ENCODE measurements around the gene EDC3. TPM values are rescaled to one million over a fixed set of nuclear protein-coding genes. Genes with fewer than 3 reads are reported as not detected.

EDC3 gene
- total RNA-seq, 1 donor, result 3.7 TPM

GRCh38 chr15:74648051-74648842, 47.6 kb downstream of the EDC3 start:
- no peaks in the 10 kb centered on the region for H3K27me3 ChIP-seq (ENCODE audit: insufficient read depth, low read length)
- peaks cover 1% of the 10 kb centered on the region for H3K4me1 ChIP-seq (ENCODE audit: insufficient read depth, low read length)
- H3K4me3 ChIP-seq (ENCODE audit: low read length), result no peak overlapping the region
- H3K9me3 ChIP-seq (ENCODE audit: low read depth, low read length), result no peaks in the 10 kb centered on the region

- no peak overlapping the region for H3K4me3 ChIP-seq (ENCODE audit: low read length)
These were observed 49.3 kb downstream of the EDC3 start for GRCh38 chr15:74646480-74646879.

GRCh38 chr15:74643665-74644204, 52.1 kb downstream of the EDC3 start:
- H3K9me3 ChIP-seq (ENCODE audit: low read depth, low read length), result no peaks in the 10 kb centered on the region
- no peaks in the 10 kb centered on the region for H3K27me3 ChIP-seq (ENCODE audit: insufficient read depth, low read length)
- no peak overlapping the region for H3K4me3 ChIP-seq (ENCODE audit: low read length)
- H3K4me1 ChIP-seq (ENCODE audit: insufficient read depth, low read length), result no peaks in the 10 kb centered on the region

More at GRCh38 chr15:74646480-74646879, 49.3 kb downstream of the EDC3 start:
- Histone ChIP-seq H3K9me3 (ENCODE audit: low read depth, low read length) (no peaks in the 10 kb centered on the region), H3K27me3 (ENCODE audit: insufficient read depth, low read length) (no peaks in the 10 kb centered on the region), H3K4me1 (ENCODE audit: insufficient read depth, low read length) (no peaks in the 10 kb centered on the region)

GRCh38 chr15:74642734-74643664, 52.8 kb downstream of the EDC3 start:
- Histone ChIP-seq H3K4me1 (ENCODE audit: insufficient read depth, low read length) (no peaks in the 10 kb centered on the region), H3K27me3 (ENCODE audit: insufficient read depth, low read length) (no peaks in the 10 kb centered on the region), H3K9me3 (ENCODE audit: low read depth, low read length) (no peaks in the 10 kb centered on the region), H3K4me3 (ENCODE audit: low read length) (no peak overlapping the region)

GRCh38 chr15:74642348-74642733, 53.5 kb downstream of the EDC3 start:
- H3K4me3 ChIP-seq (ENCODE audit: low read length), result no peak overlapping the region
- no peaks in the 10 kb centered on the region for H3K4me1 ChIP-seq (ENCODE audit: insufficient read depth, low read length)
- H3K27me3 ChIP-seq (ENCODE audit: insufficient read depth, low read length), result no peaks in the 10 kb centered on the region
- H3K9me3 ChIP-seq (ENCODE audit: low read depth, low read length), result no peaks in the 10 kb centered on the region

GRCh38 chr15:74641151-74641550, 54.7 kb downstream of the EDC3 start:
- no peaks in the 10 kb centered on the region for H3K9me3 ChIP-seq (ENCODE audit: low read depth, low read length)
- no peaks in the 10 kb centered on the region for H3K4me1 ChIP-seq (ENCODE audit: insufficient read depth, low read length)
- no peaks in the 10 kb centered on the region for H3K27me3 ChIP-seq (ENCODE audit: insufficient read depth, low read length)
- no peak overlapping the region for H3K4me3 ChIP-seq (ENCODE audit: low read length)

GRCh38 chr15:74636984-74637383, 58.8 kb downstream of the EDC3 start:
- no peaks in the 10 kb centered on the region for H3K9me3 ChIP-seq (ENCODE audit: low read depth, low read length)
- H3K4me1 ChIP-seq (ENCODE audit: insufficient read depth, low read length), result no peaks in the 10 kb centered on the region
- no peak overlapping the region for H3K4me3 ChIP-seq (ENCODE audit: low read length)
- H3K27me3 ChIP-seq (ENCODE audit: insufficient read depth, low read length), result no peaks in the 10 kb centered on the region

GRCh38 chr15:74635228-74635627, 60.6 kb downstream of the EDC3 start:
- no peak overlapping the region for H3K4me3 ChIP-seq (ENCODE audit: low read length)
- H3K9me3 ChIP-seq (ENCODE audit: low read depth, low read length), result no peaks in the 10 kb centered on the region
- no peaks in the 10 kb centered on the region for H3K27me3 ChIP-seq (ENCODE audit: insufficient read depth, low read length)
- peaks cover under 1% of the 10 kb centered on the region for H3K4me1 ChIP-seq (ENCODE audit: insufficient read depth, low read length)

GRCh38 chr15:74633781-74634180, 62.0 kb downstream of the EDC3 start:
- no peaks in the 10 kb centered on the region for H3K9me3 ChIP-seq (ENCODE audit: low read depth, low read length)
- no peaks in the 10 kb centered on the region for H3K27me3 ChIP-seq (ENCODE audit: insufficient read depth, low read length)
- no peak overlapping the region for H3K4me3 ChIP-seq (ENCODE audit: low read length)
- H3K4me1 ChIP-seq (ENCODE audit: insufficient read depth, low read length), result peaks cover 9% of the 10 kb centered on the region

GRCh38 chr15:74632601-74633000, 63.2 kb downstream of the EDC3 start:
- H3K27me3 ChIP-seq (ENCODE audit: insufficient read depth, low read length), result no peaks in the 10 kb centered on the region
- H3K9me3 ChIP-seq (ENCODE audit: low read depth, low read length), result no peaks in the 10 kb centered on the region
- peaks cover 16% of the 10 kb centered on the region for H3K4me1 ChIP-seq (ENCODE audit: insufficient read depth, low read length)
- H3K4me3 ChIP-seq (ENCODE audit: low read length), result no peak overlapping the region

- Histone ChIP-seq H3K4me3 (ENCODE audit: low read length) (no peak overlapping the region), H3K9me3 (ENCODE audit: low read depth, low read length) (no peaks in the 10 kb centered on the region), H3K4me1 (ENCODE audit: insufficient read depth, low read length) (peaks cover 22% of the 10 kb centered on the region), H3K27me3 (ENCODE audit: insufficient read depth, low read length) (no peaks in the 10 kb centered on the region)
These were observed 63.8 kb downstream of the EDC3 start for GRCh38 chr15:74631935-74632560.

GRCh38 chr15:74631408-74631807, 64.4 kb downstream of the EDC3 start:
- H3K4me1 ChIP-seq (ENCODE audit: insufficient read depth, low read length), result peaks cover 28% of the 10 kb centered on the region

GRCh38 chr15:74631087-74631385, 64.8 kb downstream of the EDC3 start:
- no peaks in the 10 kb centered on the region for H3K9me3 ChIP-seq (ENCODE audit: low read depth, low read length)
- no peak overlapping the region for H3K4me3 ChIP-seq (ENCODE audit: low read length)
- H3K4me1 ChIP-seq (ENCODE audit: insufficient read depth, low read length), result peaks cover 32% of the 10 kb centered on the region
- no peaks in the 10 kb centered on the region for H3K27me3 ChIP-seq (ENCODE audit: insufficient read depth, low read length)

More at GRCh38 chr15:74631408-74631807, 64.4 kb downstream of the EDC3 start:
- Histone ChIP-seq H3K27me3 (ENCODE audit: insufficient read depth, low read length) (no peaks in the 10 kb centered on the region), H3K9me3 (ENCODE audit: low read depth, low read length) (no peaks in the 10 kb centered on the region), H3K4me3 (ENCODE audit: low read length) (no peak overlapping the region)

GRCh38 chr15:74630284-74631086, 65.3 kb downstream of the EDC3 start:
- H3K4me1 ChIP-seq (ENCODE audit: insufficient read depth, low read length), result peaks cover 34% of the 10 kb centered on the region
- H3K9me3 ChIP-seq (ENCODE audit: low read depth, low read length), result no peaks in the 10 kb centered on the region
- H3K4me3 ChIP-seq (ENCODE audit: low read length), result no peak overlapping the region
- no peaks in the 10 kb centered on the region for H3K27me3 ChIP-seq (ENCODE audit: insufficient read depth, low read length)
